Endothelial cell of umbilical vein (primary cell): Measurements from ENCODE around the gene NRP2. TPM values are rescaled to one million over a fixed set of nuclear protein-coding genes. Genes with fewer than 3 reads are reported as not detected.

ENCODE experiments used
- BruUV-seq: library from RNA; stranded (reverse); fragments of 400-500 nt; replicated peaks from 2 replicates; lab custom pipeline; 2021; lab: Mats Ljungman, UMichigan
- CTCF ChIA-PET: fragments of 300-600, 350-600 bp; sonication (Branson Sonifier 250); formaldehyde crosslinking; loops from one replicate; lab custom pipeline; 2021; ENCODE audit warnings: antibody characterized with exemption, inconsistent platforms; lab: Charles Lee
- POLR2A ChIA-PET: fragments of 300-600, 350-600 bp; sonication (Branson Sonifier 250); formaldehyde crosslinking; loops from one replicate; lab custom pipeline; 2021; ENCODE audit warnings: antibody characterized with exemption, inconsistent platforms; lab: Charles Lee
- DNase-seq: peaks from one replicate; pipeline ENCODE4 v3.0.0-alpha.2; 2011; ENCODE audit warnings: low read depth, low spot score
- FAIRE-seq: peaks from 2 replicates; lab custom pipeline; 2011; peaks lifted over from hg19 to GRCh38; lab: Jason Lieb, UNC
- H2AFZ ChIP-seq: 2 replicates; pipeline ENCODE4 v1.6.0; 2012; ENCODE audit warnings: low read depth, low read length, control low read depth, inconsistent platforms
- H3K27ac ChIP-seq: 2 replicates; pipeline ENCODE4 v1.5.1; 2011; ENCODE audit warnings: low read depth, mild to moderate bottlenecking, control low read depth, low read length, moderate library complexity; ENCODE audit not compliant: insufficient read depth
- H3K27me3 ChIP-seq, 2 experiments: 2 replicates each; pipeline versions ENCODE4 v1.6.0 to v1.6.1; 2011; ENCODE audit warnings: low read length in 2 of 2, mixed read lengths in 1 of 2; ENCODE audit not compliant: control insufficient read depth in 2 of 2, insufficient read depth in 2 of 2
- H3K36me3 ChIP-seq, 2 experiments: 2 replicates in 1 of 2; 3 replicates in 1 of 2; pipeline ENCODE4 v1.5.1; 2011; ENCODE audit warnings: low read length in 2 of 2, mild to moderate bottlenecking in 1 of 2, moderate library complexity in 1 of 2; ENCODE audit not compliant: control insufficient read depth in 2 of 2, insufficient read depth in 2 of 2; ENCODE audit errors: extremely low read depth in 1 of 2
- H3K4me1 ChIP-seq: 3 replicates; pipeline ENCODE4 v1.5.1; 2011; ENCODE audit warnings: mild to moderate bottlenecking, low read length; ENCODE audit not compliant: control insufficient read depth, insufficient read depth; ENCODE audit errors: extremely low read depth
- H3K4me2 ChIP-seq: 2 replicates; pipeline ENCODE4 v1.6.1; 2011; ENCODE audit warnings: low read length, control low read depth, mixed read lengths; ENCODE audit not compliant: insufficient read depth
- H3K4me3 ChIP-seq, 3 experiments: fragments of 200-600 bp in 1 of 3; sonication (generic), shearing (Covaris generic) in 1 of 3; replicated peaks in 1 of 3; 2 replicates each; pipeline ENCODE4 v1.5.1; 2011 to 2016; ENCODE audit warnings: control low read depth in 3 of 3, low read length in 3 of 3, mild to moderate bottlenecking in 2 of 3, inconsistent platforms in 1 of 3, low read depth in 1 of 3, moderate library complexity in 1 of 3; ENCODE audit not compliant: insufficient read depth in 1 of 3
- H3K79me2 ChIP-seq: 2 replicates; pipeline ENCODE4 v1.6.0; 2012; ENCODE audit warnings: low read length, inconsistent platforms; ENCODE audit not compliant: control insufficient read depth, insufficient read depth
- H3K9ac ChIP-seq: replicated peaks from 2 replicates; pipeline ENCODE3; 2011; ENCODE audit warnings: low read length, control low read depth; ENCODE audit not compliant: insufficient read depth; ENCODE audit errors: extremely low read depth
- H3K9me1 ChIP-seq: replicated peaks from 3 replicates; pipeline ENCODE4 v1.6.0; 2011; ENCODE audit warnings: mild to moderate bottlenecking, low read length; ENCODE audit not compliant: control insufficient read depth, insufficient read depth; ENCODE audit errors: extremely low read depth
- H3K9me3 ChIP-seq: replicated peaks from 2 replicates; pipeline ENCODE4 v1.5.1; 2012; ENCODE audit warnings: low read length, inconsistent platforms; ENCODE audit not compliant: control insufficient read depth, insufficient read depth
- H4K20me1 ChIP-seq: replicated peaks from 2 replicates; pipeline ENCODE3; 2011; ENCODE audit warnings: mild to moderate bottlenecking, low read length; ENCODE audit not compliant: control insufficient read depth, insufficient read depth; ENCODE audit errors: extremely low read depth
- CTCF ChIP-seq, 2 donors: IDR thresholded peaks; 1 replicate in 1 of 2; 2 replicates in 1 of 2; pipeline ENCODE4 v1.5.1; 2011; ENCODE audit warnings: low read length in 2 of 2, mild to moderate bottlenecking in 2 of 2, moderate library complexity in 2 of 2, control low read depth in 1 of 2, inconsistent platforms in 1 of 2, low read depth in 1 of 2; ENCODE audit not compliant: insufficient read depth in 1 of 2; ENCODE audit errors: extremely low read depth in 1 of 2
- EZH2 ChIP-seq: IDR thresholded peaks from 2 replicates; pipeline ENCODE4 v1.6.1; 2012; ENCODE audit warnings: borderline replicate concordance, low read depth, mild to moderate bottlenecking, moderate library complexity, low read length, inconsistent platforms; ENCODE audit not compliant: severe bottlenecking
- FOS ChIP-seq: IDR thresholded peaks from 2 replicates; pipeline ENCODE4 v1.6.1; 2011; ENCODE audit warnings: mild to moderate bottlenecking, low read length, moderate library complexity, borderline replicate concordance; ENCODE audit not compliant: insufficient read depth
- GATA2 ChIP-seq: IDR thresholded peaks from 2 replicates; pipeline ENCODE4 v1.7.0; 2011; ENCODE audit warnings: low read depth, mild to moderate bottlenecking, moderate library complexity, mixed read lengths, low read length; ENCODE audit not compliant: insufficient read length, insufficient read depth
- JUN ChIP-seq: IDR thresholded peaks from 2 replicates; pipeline ENCODE4 v1.6.1; 2011; ENCODE audit warnings: borderline replicate concordance, low read depth; ENCODE audit not compliant: insufficient read length, insufficient read depth
- MAX ChIP-seq: IDR thresholded peaks from 2 replicates; pipeline ENCODE4 v1.6.1; 2011; ENCODE audit not compliant: insufficient read depth, insufficient read length
- MYC ChIP-seq: IDR thresholded peaks from one replicate; pipeline ENCODE4 v1.6.1; 2011; ENCODE audit warnings: mild to moderate bottlenecking, low read depth, low read length
- POLR2A ChIP-seq: IDR thresholded peaks from 2 replicates; pipeline ENCODE4 v1.6.1; 2012; ENCODE audit warnings: low read depth, mild to moderate bottlenecking, control low read depth, low read length
- POLR2AphosphoS5 ChIP-seq: IDR thresholded peaks from 2 replicates; pipeline ENCODE4 v1.6.1; 2012; ENCODE audit warnings: low read depth, mild to moderate bottlenecking, control low read depth, low read length, moderate library complexity; ENCODE audit not compliant: insufficient read depth
- dilution Hi-C: fragments of 300-500 bp; cut with MboI; formaldehyde crosslinking; loops from one replicate; pipeline ENCODE4 v1.15.0; 2019; ENCODE audit warnings: low sequenced_read_pairs; ENCODE audit not compliant: extremely low pct_ligation_motif_present
- intact Hi-C: fragments of 100-400 bp; cut with micrococcal nuclease; formaldehyde crosslinking; loops from one replicate; pipeline ENCODE4 v1.10.0; 2022
- polyA plus RNA-seq, 4 experiments: library from polyadenylated mRNA; depleted of rRNA in 3 of 4; stranded (reverse) in 3 of 4; unstranded in 1 of 4; fragments of >200 nt; gene quantifications; 2 replicates each; pipeline versions ENCODE4 v1.2.1 to v1.2.3, GENCODE V29; 2011 to 2012; ENCODE audit warnings: missing spikeins in 1 of 4
- total RNA-seq: library from RNA; stranded (reverse); gene quantifications from 2 replicates; pipeline ENCODE4 v1.2.3, GENCODE V29; 2021

The NRP2 gene
- total and polyA plus RNA-seq, 2 donors (not counting 3 experiments of a cell fraction or from before 2014, with no cell fraction given) = 160 to 240 TPM

- FAIRE-seq = no peak
- Histone ChIP-seq H4K20me1 (no peaks in the 10 kb centered on the region), H3K4me2 (no peak overlapping the region), H3K9ac (no peak overlapping the region), H3K27me3 (no peaks in the 10 kb centered on the region), H3K79me2 (no peaks in the 10 kb centered on the region), H3K9me1 (no peaks in the 10 kb centered on the region), H3K4me3 (no peak overlapping the region), H3K36me3 (peaks cover 0 to 2% of the 10 kb centered on the region in 2 experiments), H3K9me3 (no peaks in the 10 kb centered on the region), H3K4me1 (peaks cover under 1% of the 10 kb centered on the region), H2AFZ (no peak overlapping the region), H3K27ac (no peak overlapping the region)
- CTCF ChIA-PET = interaction anchor here (1.2 to 1.8 kb wide), 2 partner anchors 9 to 11 kb away, joined by 5 to 6 read pairs; no protein-coding TSS in a partner anchor
- BruUV-seq = no TSS peak
- dilution Hi-C loops (no loop called here), intact Hi-C loops (no loop called here)
- TF ChIP-seq FOS = no peak
- no peak for TF ChIP-seq CTCF (IDR thresholded peaks at IDR 0.05; ENCODE audit: extremely low read depth in 1 of 2, insufficient read depth in 1 of 2, low read depth in 1 of 2, low read length in 2 of 2)
- TF ChIP-seq POLR2A = no peak
- no peak for TF ChIP-seq GATA2
- no peak for DNase-seq
- POLR2A ChIA-PET = no interaction called here
Observed at GRCh38 chr2:205785507-205786260, 103.4 kb downstream of the NRP2 start.

GRCh38 chr2:205786976-205787375, 104.7 kb downstream of the NRP2 start:
- Histone ChIP-seq H3K4me2 (no peak overlapping the region), H3K4me3 (no peak overlapping the region), H4K20me1 (no peaks in the 10 kb centered on the region), H3K36me3 (peaks cover 0 to 2% of the 10 kb centered on the region in 2 experiments), H3K9me1 (no peaks in the 10 kb centered on the region), H3K9me3 (no peaks in the 10 kb centered on the region), H3K4me1 (no peaks in the 10 kb centered on the region), H3K79me2 (no peaks in the 10 kb centered on the region), H3K27ac (no peak overlapping the region), H2AFZ (no peak overlapping the region), H3K27me3 (no peaks in the 10 kb centered on the region), H3K9ac (no peak overlapping the region)
- dilution Hi-C loops = no loop called here
- BruUV-seq = no TSS peak
- DNase-seq (no peak), FAIRE-seq (no peak)
- ChIA-PET POLR2A (no interaction called here), CTCF (interaction anchor here (1.0 to 1.7 kb wide), 2 partner anchors 12 to 27 kb away, joined by 3 to 5 read pairs; no protein-coding TSS in a partner anchor)
- TF ChIP-seq POLR2AphosphoS5 (no peak), FOS (no peak), MAX (no peak), MYC (no peak), CTCF (IDR thresholded peaks at IDR 0.05; ENCODE audit: extremely low read depth in 1 of 2, insufficient read depth in 1 of 2, low read depth in 1 of 2, low read length in 2 of 2) (no peak), GATA2 (no peak), JUN (no peak), POLR2A (no peak), EZH2 (no peak)
- intact Hi-C loops = no loop called here
